Stimulated activated CD8-positive, alpha-beta memory T cell treated with anti-CD3 and anti-CD28 coated beads, Interleukin-7, amount 100 ng/mL, for 1 hour (primary cell): Measurements from ENCODE around the gene SLAMF9.

Experiments used
- DNase-seq, 2 donors: peaks; one replicate each; pipeline ENCODE4 v3.0.0-alpha.2; 2020; ENCODE audit warnings: low read depth in 2 of 2

Gene SLAMF9

DNA sequence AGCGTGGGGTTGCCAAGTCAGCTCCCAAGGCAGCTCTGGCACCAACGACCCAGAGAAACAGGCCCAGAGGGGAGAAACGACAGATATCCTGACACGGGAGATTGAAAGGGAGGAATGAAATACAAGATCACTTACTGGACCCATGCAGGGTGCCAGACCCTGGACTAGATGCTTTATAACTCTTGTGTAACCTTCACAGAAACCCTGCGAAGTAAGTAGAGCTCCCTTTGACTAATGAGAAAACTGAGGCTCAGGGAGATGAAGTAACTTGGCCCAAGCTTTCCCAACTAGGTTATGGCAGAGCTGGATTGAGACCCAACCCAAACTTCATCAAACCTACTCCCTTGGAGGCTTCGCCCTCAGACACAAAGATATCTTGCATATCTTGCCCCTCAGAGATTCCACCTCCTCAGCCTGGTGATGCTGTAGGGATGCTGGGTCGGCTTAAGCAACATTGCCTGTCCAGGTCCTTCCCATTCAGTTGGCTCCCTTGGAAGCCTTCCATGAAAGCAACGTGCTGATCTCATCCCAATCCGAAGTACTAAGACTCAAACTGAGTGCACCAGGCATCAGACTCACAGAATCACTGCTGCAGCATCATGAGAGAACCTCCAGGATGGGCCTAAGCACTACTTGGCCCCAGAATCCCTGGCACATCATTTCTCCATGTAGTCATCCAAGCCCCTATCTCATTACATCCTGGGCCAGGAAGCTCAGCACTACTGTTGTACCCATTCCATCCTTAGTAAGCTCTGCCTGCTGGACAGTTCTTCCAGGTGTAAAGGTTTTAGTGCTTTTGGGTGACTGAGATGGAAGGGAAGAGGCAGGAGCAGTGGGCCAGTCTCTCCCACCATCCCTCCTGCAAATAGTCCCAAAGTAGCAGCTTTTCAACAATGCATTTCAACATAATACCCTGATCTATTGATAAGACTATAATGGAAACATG is 7.5 kb downstream of the SLAMF9 start:
- no peak for DNase-seq

DNA sequence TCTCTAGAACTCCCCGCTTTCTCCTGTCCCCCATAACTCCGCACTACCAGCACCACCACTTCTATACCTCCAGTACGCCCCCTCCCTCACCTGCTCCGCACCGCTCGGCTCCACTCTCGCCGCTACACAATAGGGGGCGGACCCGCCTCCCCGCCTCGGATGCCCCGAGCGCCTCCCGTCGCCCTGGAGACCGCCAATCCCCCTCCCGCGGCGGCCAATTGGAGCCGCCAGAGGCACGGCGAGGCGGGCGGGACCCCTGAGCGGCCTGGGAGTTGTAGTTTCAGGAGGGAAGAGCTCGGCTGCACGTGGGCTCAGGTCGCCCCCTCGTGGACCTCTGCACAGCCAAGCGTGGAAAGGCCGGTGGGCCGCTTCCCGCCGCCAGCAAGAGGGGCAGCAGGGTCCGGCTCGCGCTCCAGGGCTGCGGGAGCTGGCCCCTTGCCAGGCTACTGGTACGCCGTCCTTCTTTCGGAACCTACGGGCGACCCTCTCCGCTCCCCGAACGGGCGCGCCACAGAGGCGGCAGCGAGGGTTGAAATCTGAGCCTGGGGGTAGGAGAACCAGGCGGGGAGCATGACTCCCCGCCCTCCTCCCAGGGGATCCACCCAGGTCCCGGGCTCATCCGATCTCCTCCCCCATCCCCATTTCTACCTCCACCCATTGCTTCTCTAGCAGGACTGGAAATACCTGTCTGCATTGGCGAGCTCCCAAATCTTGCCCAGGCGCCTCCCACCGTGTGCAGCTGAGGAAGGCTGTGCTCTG is 8.4 kb downstream of the SLAMF9 start, which contains the start of gene IGSF9:
TSS of gene IGSF9 (minus strand) at position 131 of the 759 bp plus-strand sequence. CDS start 2,159 bp downstream, outside the sequence.
- peak; percentile 58 to 67 for DNase-seq

DNA sequence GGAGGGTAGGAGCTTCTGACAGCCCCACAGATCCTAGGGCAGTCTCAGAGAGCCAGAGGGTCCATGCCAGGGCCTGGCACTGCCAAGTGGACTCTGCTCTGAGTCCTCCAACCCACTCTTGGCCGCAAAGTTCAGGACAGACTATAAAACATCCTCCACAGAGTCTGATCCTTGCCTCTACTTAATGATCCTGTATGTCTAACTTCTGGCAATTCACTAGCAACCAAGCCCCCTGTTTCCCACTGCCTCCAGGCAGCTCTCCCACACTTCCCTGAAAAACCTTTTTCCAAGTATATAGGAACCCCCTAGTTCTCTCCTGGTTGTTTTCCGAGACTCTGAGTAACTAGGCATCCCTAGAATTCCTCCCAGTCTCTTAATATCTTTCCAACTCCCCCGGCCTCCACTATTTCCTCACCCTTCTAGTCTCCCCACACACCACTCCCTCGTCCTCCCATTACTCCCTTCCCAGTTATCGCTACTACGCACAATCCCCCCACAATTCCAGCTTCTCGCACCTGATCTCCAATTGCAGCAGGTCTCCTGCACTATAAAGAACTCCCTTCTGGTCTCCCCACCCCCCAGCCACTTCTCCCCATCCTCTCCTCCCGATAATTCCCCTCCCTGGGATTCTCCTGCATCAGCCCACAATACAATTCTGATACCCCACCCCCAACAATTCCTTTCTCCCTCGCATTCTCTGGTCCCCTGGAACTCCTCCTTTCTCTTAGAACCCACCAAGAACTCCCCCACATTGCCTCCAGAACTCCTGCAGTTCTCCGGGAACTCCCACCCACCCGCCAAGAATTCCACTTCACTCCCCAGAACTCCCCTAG is 9.2 kb downstream of the SLAMF9 start:
- no peak for DNase-seq

DNA sequence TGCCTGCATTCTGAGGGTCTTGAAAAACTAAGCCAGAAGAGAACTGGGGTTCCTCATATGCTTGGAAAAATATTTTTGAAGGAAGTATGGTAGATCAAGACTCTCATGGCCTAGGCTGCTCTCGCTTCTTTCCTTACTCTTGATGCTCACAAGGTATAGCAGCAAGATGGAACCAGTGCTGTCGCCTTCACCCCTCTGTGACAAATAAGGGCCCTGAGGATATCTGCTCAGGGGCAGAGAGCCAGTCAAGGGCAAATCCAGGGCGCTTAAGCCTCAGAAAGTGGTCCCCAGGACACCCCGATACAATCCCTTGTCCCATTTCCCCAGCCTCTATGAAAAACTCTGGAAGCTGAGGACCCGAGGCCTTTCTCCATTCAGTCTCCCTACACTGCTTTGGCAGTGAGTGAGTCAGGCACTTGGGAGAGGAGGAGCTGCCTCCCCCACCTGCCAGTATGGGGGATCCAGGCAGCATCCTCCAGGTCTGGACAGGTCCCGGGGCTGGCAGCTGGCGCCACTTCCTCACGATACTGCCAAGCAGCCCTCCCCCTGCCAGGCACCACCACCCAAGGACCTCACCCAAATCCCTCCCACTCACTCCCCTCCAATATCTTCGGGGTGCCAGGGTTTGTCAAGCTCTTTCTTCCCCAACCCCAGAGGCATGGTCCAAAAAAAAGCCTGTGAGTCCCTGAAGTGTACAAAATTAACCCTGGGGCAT is 10.0 kb downstream of the SLAMF9 start:
- no peak for DNase-seq

GRCh38 chr1:159943278-159943640 is 10.8 kb downstream of the SLAMF9 start:
- no peak for DNase-seq

GRCh38 chr1:159942632-159943277 is 11.3 kb downstream of the SLAMF9 start:
- no peak for DNase-seq

- no peak for DNase-seq
These were observed 12.2 kb downstream of the SLAMF9 start for GRCh38 chr1:159941591-159942560.

GRCh38 chr1:159941141-159941540 is 12.9 kb downstream of the SLAMF9 start:
- DNase-seq: no peak

GRCh38 chr1:159940006-159940620 is 13.9 kb downstream of the SLAMF9 start:
- no peak for DNase-seq

- no peak for DNase-seq
These were observed 14.4 kb downstream of the SLAMF9 start for GRCh38 chr1:159939678-159940002.

GRCh38 chr1:159938905-159939677 is 14.9 kb downstream of the SLAMF9 start:
- no peak for DNase-seq

DNA sequence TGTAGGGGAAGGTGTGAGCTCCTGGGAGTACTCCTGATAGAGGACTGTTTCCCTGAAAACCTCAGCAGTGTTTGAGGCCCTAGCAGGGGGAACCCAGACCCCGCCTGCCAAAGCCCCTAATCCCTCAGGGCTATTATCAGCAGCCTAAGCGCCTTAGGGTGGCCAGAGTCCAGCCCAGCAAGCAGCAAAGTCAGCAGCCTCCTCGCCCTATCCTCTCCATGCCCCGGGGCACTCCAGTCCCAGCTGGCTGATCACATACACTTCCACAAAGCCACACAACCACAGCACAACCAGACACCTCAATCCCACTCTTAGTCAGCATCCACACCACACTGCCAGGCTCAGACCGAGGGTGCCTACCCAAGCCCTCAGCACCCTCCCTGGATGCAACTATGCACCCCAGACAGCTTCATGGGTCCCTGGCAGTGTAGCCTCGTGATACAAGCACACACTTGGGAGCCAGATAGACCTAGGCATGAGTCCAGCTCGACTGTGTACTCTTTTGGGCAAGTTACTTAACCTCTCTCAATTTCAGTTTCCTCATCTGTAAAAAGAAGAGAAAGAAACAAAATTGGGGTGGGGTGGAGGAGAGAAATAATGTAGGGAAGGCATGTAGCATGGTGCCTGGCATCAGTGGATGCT is 15.7 kb downstream of the SLAMF9 start:
- DNase-seq: no peak

DNA sequence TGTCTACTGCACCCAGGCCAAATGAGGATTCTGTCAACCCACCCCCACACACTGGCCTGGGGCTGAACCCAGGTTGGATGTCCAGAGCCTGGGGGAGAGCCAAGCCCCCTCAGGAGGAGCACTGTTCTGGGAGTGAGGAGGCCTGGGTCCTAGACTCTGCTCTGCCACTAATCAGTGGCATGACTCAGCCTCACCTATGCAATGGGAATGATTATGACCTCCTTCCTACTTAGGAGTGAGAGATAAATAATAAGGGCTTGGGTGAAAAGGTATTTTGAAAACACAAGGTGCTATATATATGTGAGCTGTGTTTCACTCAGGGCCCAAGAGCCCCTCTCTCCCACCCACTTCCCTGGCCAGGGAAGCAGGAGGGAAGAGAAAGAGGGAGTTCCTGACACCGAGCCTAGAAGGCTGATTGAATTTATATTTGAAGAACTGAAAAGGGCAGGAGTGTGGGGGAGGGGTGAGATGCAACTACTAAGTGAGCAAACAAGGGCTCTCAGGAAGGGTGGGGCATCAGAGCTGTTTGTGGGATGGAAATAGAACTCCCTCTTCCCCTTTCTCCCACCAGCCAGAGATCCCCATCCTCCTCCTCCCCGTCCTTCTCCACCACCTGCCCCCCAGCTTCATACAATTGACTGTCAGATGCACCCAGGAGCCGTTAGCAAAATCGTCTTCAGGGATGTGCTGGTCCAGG is 16.8 kb downstream of the SLAMF9 start:
- DNase-seq: no peak

DNA sequence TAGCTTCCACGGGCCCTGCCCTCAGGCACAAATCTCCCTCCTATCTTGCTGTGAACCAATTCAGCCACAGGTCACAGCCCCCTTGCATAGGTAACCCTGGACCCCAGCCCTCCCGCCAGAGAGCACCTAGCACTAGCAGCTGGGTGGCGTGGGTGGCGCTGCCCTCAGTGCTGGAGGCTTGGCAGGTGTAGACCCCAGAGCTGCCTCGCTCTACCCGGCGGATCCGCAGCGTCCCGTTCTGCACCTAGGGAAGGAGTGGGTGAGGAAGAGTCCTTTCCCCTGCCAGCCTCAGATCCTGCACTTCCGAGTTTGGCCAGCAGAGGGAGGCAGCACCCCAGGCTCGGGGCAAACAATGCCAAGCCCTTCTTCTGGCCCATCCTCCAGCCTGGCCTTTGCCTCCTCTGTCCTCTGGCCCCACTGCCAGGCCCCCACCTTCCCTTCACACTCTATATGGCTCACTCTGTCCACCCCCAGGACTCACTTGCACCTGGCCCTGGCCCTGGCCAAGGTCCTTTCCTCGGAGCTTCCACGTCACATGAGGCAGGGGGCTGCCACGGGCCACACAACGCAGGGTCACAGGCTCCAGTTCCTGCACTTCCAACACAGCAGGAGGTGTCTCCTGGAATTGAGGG is 17.6 kb downstream of the SLAMF9 start:
- peak; percentile 74 to 83 for DNase-seq

DNA sequence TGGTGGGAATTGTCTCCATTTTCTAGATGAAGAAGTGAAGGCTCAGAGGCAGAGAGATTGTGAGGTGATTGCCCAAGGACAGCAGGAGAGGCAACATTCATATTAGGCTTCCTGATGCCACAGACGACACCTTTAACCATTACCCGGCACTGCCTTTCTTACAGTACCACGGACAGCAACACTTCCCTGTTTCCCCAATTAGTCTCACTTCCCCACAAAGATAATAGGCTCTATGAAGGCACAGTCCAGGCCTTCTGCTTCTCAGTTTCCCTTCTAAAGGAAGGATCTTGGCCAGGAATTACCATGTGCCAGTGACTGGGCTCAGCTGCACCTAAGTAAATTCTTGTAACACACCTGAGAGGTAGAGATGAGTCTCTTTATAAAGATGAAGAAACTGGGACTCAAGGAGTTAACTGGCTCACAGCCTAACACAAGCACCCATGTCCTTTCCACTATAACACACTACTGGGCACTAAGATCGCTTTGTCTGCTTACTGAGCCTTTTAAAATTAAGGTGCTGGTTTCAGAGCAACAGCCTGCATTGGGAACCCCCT is 18.2 kb downstream of the SLAMF9 start:
- no peak for DNase-seq

GRCh38 chr1:159935305-159935704 is 18.7 kb downstream of the SLAMF9 start:
- no peak for DNase-seq
